Liver (tissue), 9 donors: Measurements from ENCODE around the gene POLE3. TPM values are rescaled to one million over a fixed set of nuclear protein-coding genes. Genes with fewer than 3 reads are reported as not detected.
A peak's percentile ranks its signal among the peaks of the same experiment; 100 is the strongest.

Source experiments
- DNase-seq: peaks from one replicate; pipeline ENCODE4 v3.0.0-alpha.2; 2017; ENCODE audit warnings: low spot score
- H3K27ac ChIP-seq, 2 donors: one replicate each; pipeline ENCODE4 v1.7.0; 2013; ENCODE audit warnings: inconsistent platforms in 2 of 2, low read length in 2 of 2, control low read depth in 1 of 2, low read depth in 1 of 2, mild to moderate bottlenecking in 1 of 2
- H3K27me3 ChIP-seq, 4 donors: one replicate each; pipeline versions ENCODE4 v1.6.1 to v1.7.0; 2013; ENCODE audit warnings: low read length in 3 of 4, inconsistent platforms in 1 of 4, mild to moderate bottlenecking in 1 of 4, moderate library complexity in 1 of 4; ENCODE audit not compliant: control insufficient read depth in 4 of 4, insufficient read depth in 4 of 4
- H3K36me3 ChIP-seq, 4 donors: one replicate each; pipeline versions ENCODE4 v1.6.1 to v1.7.0; 2013; ENCODE audit warnings: low read length in 3 of 4, mild to moderate bottlenecking in 3 of 4, low read depth in 1 of 4, moderate library complexity in 1 of 4; ENCODE audit not compliant: control insufficient read depth in 4 of 4, insufficient read depth in 3 of 4
- H3K4me1 ChIP-seq, 4 donors: one replicate each; pipeline versions ENCODE4 v1.6.1 to v1.7.0; 2013; ENCODE audit warnings: low read length in 3 of 4, mild to moderate bottlenecking in 3 of 4, moderate library complexity in 1 of 4; ENCODE audit not compliant: control insufficient read depth in 4 of 4, insufficient read depth in 4 of 4
- H3K4me3 ChIP-seq, 3 donors: one replicate each; pipeline versions ENCODE4 v1.6.1 to v1.7.0; 2013; ENCODE audit warnings: low read length in 3 of 3, control low read depth in 1 of 3, low read depth in 1 of 3, mild to moderate bottlenecking in 1 of 3
- H3K9ac ChIP-seq, 2 donors: one replicate each; pipeline ENCODE4 v1.7.0; 2013; ENCODE audit warnings: low read length in 2 of 2, mild to moderate bottlenecking in 2 of 2, moderate library complexity in 2 of 2, control low read depth in 1 of 2, low read depth in 1 of 2
- H3K9me3 ChIP-seq, 4 donors: one replicate each; pipeline versions ENCODE4 v1.6.1 to v1.7.0; 2013; ENCODE audit warnings: low read length in 3 of 4; ENCODE audit not compliant: control insufficient read depth in 4 of 4
- ATF3 ChIP-seq: IDR thresholded peaks from 2 replicates; pipeline ENCODE4 v1.6.1; 2016; ENCODE audit warnings: antibody characterized with exemption
- CTCF ChIP-seq: fragments of 150-350 bp; IDR thresholded peaks from 2 replicates; pipeline ENCODE4 v1.5.1; 2017; ENCODE audit warnings: improper control_type of control experiment, low read depth, low read length; ENCODE audit not compliant: missing input control
- EGR1 ChIP-seq, 2 donors: IDR thresholded peaks; 2 replicates each; pipeline ENCODE4 v1.6.1; 2016 to 2018; ENCODE audit warnings: antibody characterized with exemption in 2 of 2, low read depth in 2 of 2
- FOXA1 ChIP-seq: IDR thresholded peaks from 2 replicates; pipeline ENCODE4 v1.6.1; 2016; ENCODE audit warnings: antibody characterized with exemption
- FOXA2 ChIP-seq: IDR thresholded peaks from 2 replicates; pipeline ENCODE4 v1.6.1; 2016; ENCODE audit warnings: antibody characterized with exemption
- GABPA ChIP-seq, 2 donors: IDR thresholded peaks in 1 of 2; conservative IDR thresholded peaks in 1 of 2; 2 replicates each; pipeline ENCODE4 v1.6.1; 2016; ENCODE audit warnings: antibody characterized with exemption in 2 of 2, mild to moderate bottlenecking in 1 of 2, moderate library complexity in 1 of 2
- HNF4A ChIP-seq, 2 donors: conservative IDR thresholded peaks; 2 replicates each; pipeline ENCODE4 v1.6.1; 2016; ENCODE audit warnings: antibody characterized with exemption in 2 of 2, mild to moderate bottlenecking in 2 of 2
- HNF4G ChIP-seq: IDR thresholded peaks from 2 replicates; pipeline ENCODE4 v1.6.1; 2016; ENCODE audit warnings: antibody characterized with exemption
- JUND ChIP-seq, 2 donors: IDR thresholded peaks; 2 replicates each; pipeline ENCODE4 v1.6.1; 2016; ENCODE audit warnings: antibody characterized with exemption in 2 of 2
- MAX ChIP-seq: IDR thresholded peaks from 2 replicates; pipeline ENCODE4 v1.6.1; 2016; ENCODE audit warnings: antibody characterized with exemption
- NR2F2 ChIP-seq: IDR thresholded peaks from 2 replicates; pipeline ENCODE4 v1.6.1; 2016; ENCODE audit warnings: antibody characterized with exemption
- RAD21 ChIP-seq, 2 donors: IDR thresholded peaks; 2 replicates each; pipeline ENCODE4 v1.6.1; 2016; ENCODE audit warnings: antibody characterized with exemption in 2 of 2, mild to moderate bottlenecking in 2 of 2
- REST ChIP-seq: IDR thresholded peaks from 2 replicates; pipeline ENCODE4 v1.6.1; 2016; ENCODE audit warnings: antibody characterized with exemption, mild to moderate bottlenecking
- RXRA ChIP-seq, 2 donors: IDR thresholded peaks; 2 replicates each; pipeline ENCODE4 v1.6.1; 2017 to 2018; ENCODE audit warnings: antibody characterized with exemption in 2 of 2, mild to moderate bottlenecking in 1 of 2
- SP1 ChIP-seq: IDR thresholded peaks from 2 replicates; pipeline ENCODE4 v1.6.1; 2018; ENCODE audit warnings: antibody characterized with exemption, mild to moderate bottlenecking
- TAF1 ChIP-seq: conservative IDR thresholded peaks from 2 replicates; pipeline ENCODE4 v1.6.1; 2016; ENCODE audit warnings: antibody characterized with exemption, mild to moderate bottlenecking
- YY1 ChIP-seq: IDR thresholded peaks from 2 replicates; pipeline ENCODE4 v1.6.1; 2016; ENCODE audit warnings: antibody characterized with exemption, mild to moderate bottlenecking
- ZBTB33 ChIP-seq: IDR thresholded peaks from 2 replicates; pipeline ENCODE4 v1.6.1; 2016; ENCODE audit warnings: antibody characterized with exemption
- WGBS: extraction: QIAGEN DNeasy Blood & Tissue Kit; methylation state at CpG from one replicate; pipeline ENCODE4 v1.1.7; 2013; 5-methylcytosine and 5-hydroxymethylcytosine counted together
- polyA plus RNA-seq, 2 donors: library from polyadenylated mRNA; stranded (reverse) in 1 of 2; unstranded in 1 of 2; fragments of 200-250 nt in 1 of 2; fragments of >200 nt in 1 of 2; fragmentation: Nextera tagmentation in 1 of 2; extraction: Ambion mirVana in 1 of 2; gene quantifications; one replicate each; pipeline versions ENCODE4 v1.2.1 to v1.2.3, GENCODE V29; 2013 to 2015
- total RNA-seq, 2 donors: library from RNA; depleted of rRNA; stranded (reverse); fragments of >200 nt; gene quantifications; one replicate each; pipeline ENCODE4 v1.2.3, GENCODE V29; 2014
- donor health status: healthy.
- donor health status: healthy.
- donor health status: healthy.
- donor health status: healthy.
- donor health status: healthy.

The POLE3 gene
- 10 to 100 TPM; 20.9 to 27.5 TPM for total RNA-seq
- 10 to 100 TPM; 15.7 to 24.8 TPM for polyA plus RNA-seq

GRCh38 chr9:113410207-113410864, at the start of gene POLE3, which contains the start of gene C9orf43:
POLE3 (minus strand) TSS chr9:113410675; CDS start chr9:113410293, 382 bp downstream.
C9orf43 (plus strand) TSS chr9:113410747; CDS start chr9:113413494, 2,747 bp downstream.
- Histone ChIP-seq H3K36me3 (peaks cover 0 to 13% (median 4%) of the 10 kb centered on the region in 4 donors), H3K27ac (peak within 1 kb of the TSS; percentile 96 to 98), H3K4me1 (peaks cover 0 to 27% (median 15%) of the 10 kb centered on the region in 4 donors), H3K4me3 (peak within 1 kb of the TSS; percentile 88 to 99 (median 91)), H3K9ac (peak within 1 kb of the TSS; percentile 91 to 100), H3K9me3 (no peaks in the 10 kb centered on the region), H3K27me3 (no peaks in the 10 kb centered on the region)
- peak; percentile 95 for DNase-seq
- WGBS: under 1% methylated on average over 61 of the region's 61 CpGs
- TF ChIP-seq FOXA2: no peak
- peak in 1 of 2 donors; percentile 19 for TF ChIP-seq RAD21 (IDR thresholded peaks at IDR 0.05)
- TF ChIP-seq FOXA1: no peak
- no peak for TF ChIP-seq NR2F2
- peak; percentile 92 for TF ChIP-seq MAX
- TF ChIP-seq HNF4G: no peak
- peak; percentile 98 for TF ChIP-seq ZBTB33
- TF ChIP-seq JUND (IDR thresholded peaks at IDR 0.05): peak in 1 of 2 donors; percentile 17
- peak; percentile 27 to 76 for TF ChIP-seq GABPA (IDR thresholded peaks at IDR 0.05 in 1 of 2, conservative IDR thresholded peaks at IDR 0.05 in 1 of 2)
- no peak for TF ChIP-seq ATF3
- peak; percentile 54 to 67 for TF ChIP-seq EGR1 (IDR thresholded peaks at IDR 0.05; ENCODE audit: low read depth in 2 of 2)
- peak; percentile 28 to 45 for TF ChIP-seq RXRA (IDR thresholded peaks at IDR 0.05)
- TF ChIP-seq HNF4A (conservative IDR thresholded peaks at IDR 0.05): no peak
- peak; percentile 93 for TF ChIP-seq YY1
- peak; percentile 72 for TF ChIP-seq TAF1
- TF ChIP-seq SP1: peak; percentile 81
- peak; percentile 73 for TF ChIP-seq REST
- no peak for TF ChIP-seq CTCF
